Medulla oblongata (tissue), 1 donor: ENCODE measurements around the gene NLRC3.
A peak's percentile ranks its signal among the peaks of the same experiment; 100 is the strongest.
"Not testable (repeated sequence)": the region's sequence is repeated elsewhere in the genome, so short reads cannot be mapped to it uniquely, and the experiment has no call there.

Experiments
- DNase-seq: peaks from one replicate; pipeline ENCODE4 v3.0.0-alpha.2; 2015; ENCODE audit errors: extremely low spot score

Gene NLRC3, protein sequence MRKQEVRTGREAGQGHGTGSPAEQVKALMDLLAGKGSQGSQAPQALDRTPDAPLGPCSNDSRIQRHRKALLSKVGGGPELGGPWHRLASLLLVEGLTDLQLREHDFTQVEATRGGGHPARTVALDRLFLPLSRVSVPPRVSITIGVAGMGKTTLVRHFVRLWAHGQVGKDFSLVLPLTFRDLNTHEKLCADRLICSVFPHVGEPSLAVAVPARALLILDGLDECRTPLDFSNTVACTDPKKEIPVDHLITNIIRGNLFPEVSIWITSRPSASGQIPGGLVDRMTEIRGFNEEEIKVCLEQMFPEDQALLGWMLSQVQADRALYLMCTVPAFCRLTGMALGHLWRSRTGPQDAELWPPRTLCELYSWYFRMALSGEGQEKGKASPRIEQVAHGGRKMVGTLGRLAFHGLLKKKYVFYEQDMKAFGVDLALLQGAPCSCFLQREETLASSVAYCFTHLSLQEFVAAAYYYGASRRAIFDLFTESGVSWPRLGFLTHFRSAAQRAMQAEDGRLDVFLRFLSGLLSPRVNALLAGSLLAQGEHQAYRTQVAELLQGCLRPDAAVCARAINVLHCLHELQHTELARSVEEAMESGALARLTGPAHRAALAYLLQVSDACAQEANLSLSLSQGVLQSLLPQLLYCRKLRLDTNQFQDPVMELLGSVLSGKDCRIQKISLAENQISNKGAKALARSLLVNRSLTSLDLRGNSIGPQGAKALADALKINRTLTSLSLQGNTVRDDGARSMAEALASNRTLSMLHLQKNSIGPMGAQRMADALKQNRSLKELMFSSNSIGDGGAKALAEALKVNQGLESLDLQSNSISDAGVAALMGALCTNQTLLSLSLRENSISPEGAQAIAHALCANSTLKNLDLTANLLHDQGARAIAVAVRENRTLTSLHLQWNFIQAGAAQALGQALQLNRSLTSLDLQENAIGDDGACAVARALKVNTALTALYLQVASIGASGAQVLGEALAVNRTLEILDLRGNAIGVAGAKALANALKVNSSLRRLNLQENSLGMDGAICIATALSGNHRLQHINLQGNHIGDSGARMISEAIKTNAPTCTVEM

DNA sequence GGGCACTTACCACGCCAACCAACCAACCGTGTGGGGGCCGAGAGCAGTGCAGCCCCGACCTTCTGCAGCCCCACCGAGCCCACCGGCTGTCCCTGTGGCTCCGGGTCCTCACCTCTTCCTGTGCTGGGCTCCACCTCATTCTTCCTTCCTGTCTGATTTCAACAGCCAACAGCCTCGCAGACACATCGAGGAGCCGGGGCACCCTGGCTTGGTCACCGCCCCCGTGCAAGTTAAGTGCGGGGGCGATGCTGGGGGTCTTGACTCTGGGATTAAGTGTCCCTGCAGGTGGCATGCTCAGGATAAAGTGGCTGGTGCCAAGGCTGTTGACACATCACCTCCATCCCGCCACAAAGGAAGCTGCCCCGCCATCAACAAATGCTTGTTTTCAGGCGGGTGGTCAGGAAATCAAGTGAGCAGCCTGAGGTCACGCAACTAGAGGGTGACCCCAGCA lies at the start of gene NLRC3:
Gene NLRC3 (minus strand): TSS at position 102 of the 451 bp plus-strand sequence. CDS start 12,367 bp downstream, outside the sequence.
- DNase-seq: no peak

DNA sequence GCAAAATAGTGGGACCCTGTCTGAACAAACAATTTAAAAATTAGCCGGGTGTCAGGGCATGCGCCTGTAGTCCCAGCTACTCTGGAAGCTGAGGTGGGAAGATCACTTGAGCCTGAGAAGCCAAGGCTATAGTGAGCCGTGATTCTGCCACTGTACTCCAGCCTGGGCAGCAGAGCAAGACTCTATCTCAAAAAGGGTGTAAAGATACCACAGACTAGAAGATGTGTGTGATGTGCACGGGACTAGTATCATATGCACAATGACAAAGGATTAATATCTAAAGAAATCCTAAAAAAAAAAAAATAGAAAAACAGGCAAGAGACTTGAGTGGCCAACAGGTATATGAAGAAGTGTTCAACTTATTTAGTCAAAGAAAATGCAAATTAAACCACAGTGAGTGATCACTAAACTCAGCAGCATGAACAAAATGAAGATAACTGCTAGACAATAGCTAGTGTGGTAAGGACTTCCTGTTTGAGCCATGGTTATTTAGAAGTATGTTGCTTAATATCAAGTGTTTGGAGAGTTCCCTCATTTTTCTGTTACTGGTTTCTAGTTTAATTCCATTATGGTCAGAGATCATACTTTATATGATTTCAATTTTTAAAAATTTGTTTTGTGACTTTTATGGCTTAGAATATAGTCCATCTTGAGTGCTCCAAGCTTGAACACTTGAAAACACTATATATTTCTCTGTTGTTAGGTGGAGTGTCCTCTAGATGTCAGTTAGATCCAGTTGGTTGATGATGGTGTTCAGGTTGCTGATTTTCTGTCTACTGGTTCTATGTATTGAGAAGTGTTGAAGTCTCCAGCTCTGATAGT lies 48.9 kb upstream of the NLRC3 start:
- DNase-seq: no peak

DNA sequence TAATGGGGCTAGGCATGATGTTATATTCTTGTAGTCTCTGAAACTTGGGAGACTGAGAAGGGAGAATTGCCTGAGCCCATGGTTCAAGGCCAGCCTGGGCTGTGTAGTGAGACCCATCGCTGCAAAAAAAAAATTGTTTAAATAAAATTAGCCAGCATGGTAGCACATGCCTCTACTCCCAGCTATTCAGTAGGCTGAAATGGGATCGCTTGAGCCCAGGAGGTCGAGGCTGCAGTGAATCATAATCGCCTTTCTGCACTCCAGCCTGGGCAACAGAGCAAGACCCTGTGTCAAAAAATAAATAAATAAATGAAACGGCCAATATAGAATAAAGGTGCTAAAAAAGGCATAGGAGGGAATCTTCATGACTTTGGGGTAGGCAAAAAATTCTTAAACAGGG lies 48.1 kb upstream of the NLRC3 start:
- no peak for DNase-seq

DNA sequence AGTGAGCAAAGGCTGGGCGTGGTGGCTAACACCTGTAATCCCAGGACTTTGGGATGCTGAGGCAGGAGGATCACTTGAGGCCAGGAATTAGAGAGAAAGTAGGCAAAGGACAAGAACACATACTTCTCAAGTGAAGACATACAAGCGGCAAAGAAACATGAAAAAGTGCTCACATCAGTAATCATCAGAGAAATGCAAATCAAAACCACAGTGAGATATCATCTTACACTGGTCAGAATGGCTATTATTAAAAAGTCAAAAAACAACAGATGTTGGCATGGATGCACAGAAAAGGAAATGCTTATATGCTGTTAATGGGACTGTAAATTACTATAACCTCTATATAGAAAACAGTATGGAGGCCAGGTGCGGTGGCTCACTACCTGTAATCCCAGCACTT lies 46.4 kb upstream of the NLRC3 start:
- DNase-seq: no peak

DNA sequence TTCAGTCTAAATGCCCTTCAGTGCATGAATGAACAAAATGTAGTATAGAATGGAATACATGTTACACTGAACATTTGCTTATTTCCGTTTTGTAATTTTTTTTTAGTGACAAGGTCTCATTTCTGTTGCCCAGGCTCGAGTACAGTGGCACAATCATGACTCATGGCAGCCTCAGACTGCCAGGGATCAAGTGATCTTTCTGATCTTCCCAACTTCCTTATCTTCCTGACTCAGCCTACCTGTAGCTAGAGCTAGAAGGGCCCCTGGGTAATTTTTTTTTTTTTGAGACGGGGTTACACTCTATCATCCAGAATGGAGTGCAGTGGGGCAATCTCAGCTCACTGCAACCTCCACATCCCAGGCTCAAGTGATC lies 41.6 kb upstream of the NLRC3 start:
- no peak for DNase-seq

DNA sequence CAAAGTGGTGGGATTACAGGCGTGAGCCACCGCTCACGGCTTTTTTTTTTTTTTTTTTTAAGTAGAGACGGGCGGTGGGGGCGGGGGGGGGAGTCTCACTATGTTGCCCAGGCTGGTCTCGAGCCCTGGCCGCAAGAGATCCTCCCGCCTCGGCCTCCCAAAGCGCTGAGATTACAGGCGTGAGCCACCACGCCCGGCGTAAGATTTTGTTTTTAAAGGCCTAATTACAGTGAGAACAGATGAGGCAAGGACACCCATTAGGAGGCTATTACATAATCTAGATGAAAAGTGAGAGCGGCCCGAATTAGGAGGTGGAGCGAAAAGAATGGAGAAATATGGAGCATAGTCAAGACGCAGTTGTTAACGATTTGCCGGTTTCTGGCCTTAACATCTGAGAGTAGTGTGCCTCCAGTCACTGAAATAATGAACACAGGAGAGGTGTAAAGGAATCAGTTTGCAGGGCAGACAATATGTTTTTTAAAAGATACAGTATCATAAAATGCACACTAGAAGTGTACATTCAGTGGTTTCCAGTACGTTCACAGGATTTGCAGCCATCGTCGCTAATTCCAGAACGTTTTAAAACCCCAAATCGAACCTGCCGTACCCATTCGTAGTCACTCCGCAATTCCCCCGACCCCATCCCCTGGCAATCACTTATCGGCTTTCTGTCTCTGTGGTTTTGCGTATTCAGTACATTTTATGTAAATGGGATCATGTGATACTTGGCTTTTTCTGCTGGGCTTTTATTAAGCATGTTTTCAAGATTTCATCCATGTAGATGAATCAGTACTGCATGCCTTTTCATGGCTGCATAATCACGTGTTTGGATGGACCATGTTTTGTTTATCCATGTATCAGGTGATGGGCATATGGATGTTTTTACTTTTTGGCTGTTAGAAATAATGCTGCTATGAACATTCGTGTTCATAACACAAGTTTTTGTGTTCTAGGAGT lies 35.6 kb upstream of the NLRC3 start:
- no peak for DNase-seq

DNA sequence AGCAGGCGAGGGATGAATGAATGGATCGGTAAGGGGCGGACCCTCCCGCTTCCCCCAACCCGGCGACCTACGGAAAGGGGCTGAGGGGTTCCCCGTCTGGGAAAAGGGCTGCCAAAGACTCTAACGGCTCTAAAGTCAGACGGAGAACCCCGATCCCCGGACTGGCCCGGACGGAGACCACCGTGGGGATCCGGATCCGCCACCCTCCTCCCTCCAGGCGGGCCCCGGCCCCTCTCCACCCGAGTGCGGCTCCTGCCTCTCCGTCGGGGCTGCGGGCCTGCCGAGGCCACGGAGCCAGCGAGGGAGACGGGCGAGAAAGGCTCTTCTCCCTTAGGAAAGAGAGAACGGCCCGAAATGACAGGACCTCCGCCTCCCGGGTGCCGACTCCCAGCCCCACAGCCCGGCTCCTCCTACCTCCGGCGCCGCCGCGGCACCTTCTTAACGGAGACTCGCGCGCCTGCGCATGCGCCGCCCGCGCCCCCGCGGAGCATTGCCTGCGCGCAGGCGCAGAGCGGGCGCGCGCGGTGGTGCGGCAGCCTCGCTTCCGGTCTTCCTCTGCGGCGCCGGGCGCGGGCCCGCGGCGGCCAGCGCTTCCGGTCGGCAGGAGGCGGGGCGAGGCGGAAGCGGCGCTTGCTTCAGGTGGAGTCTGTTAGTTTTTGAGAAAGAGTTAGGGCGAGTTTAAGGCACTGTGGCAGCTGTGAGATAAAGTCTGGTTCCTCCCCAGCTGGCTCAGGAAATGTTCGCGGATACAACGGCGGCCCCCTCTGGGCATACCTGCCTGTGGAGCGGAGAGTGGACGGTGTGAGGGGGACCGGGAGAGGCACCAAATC lies 34.2 kb upstream of the NLRC3 start, which contains the start of gene SLX4:
Gene SLX4 (minus strand): TSS at position 461 of the 830 bp plus-strand sequence. CDS start 2,642 bp downstream, outside the sequence.
- DNase-seq: peak; percentile 92

DNA sequence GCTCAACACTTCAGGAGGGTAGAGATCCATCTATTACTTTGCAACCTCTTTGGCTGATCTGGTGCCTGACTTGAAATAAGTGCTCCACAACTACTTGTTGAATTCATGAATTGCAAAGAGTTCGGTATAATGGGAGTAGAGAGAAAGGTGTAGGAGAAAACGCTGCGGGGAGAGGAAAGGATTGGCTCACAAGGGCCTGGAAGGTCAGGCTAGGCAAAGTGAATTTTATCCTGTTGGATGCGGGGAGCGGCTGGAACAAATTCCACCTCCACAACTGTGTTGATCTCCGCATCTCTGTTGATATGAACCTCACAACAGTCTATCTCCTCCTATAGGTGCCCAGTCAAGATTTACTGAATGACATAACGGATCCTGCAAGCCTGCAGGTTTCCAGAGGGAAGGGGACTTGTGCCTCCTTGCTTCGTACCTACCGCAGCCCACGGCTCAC lies 33.5 kb upstream of the NLRC3 start:
- DNase-seq: peak; percentile 3

DNA sequence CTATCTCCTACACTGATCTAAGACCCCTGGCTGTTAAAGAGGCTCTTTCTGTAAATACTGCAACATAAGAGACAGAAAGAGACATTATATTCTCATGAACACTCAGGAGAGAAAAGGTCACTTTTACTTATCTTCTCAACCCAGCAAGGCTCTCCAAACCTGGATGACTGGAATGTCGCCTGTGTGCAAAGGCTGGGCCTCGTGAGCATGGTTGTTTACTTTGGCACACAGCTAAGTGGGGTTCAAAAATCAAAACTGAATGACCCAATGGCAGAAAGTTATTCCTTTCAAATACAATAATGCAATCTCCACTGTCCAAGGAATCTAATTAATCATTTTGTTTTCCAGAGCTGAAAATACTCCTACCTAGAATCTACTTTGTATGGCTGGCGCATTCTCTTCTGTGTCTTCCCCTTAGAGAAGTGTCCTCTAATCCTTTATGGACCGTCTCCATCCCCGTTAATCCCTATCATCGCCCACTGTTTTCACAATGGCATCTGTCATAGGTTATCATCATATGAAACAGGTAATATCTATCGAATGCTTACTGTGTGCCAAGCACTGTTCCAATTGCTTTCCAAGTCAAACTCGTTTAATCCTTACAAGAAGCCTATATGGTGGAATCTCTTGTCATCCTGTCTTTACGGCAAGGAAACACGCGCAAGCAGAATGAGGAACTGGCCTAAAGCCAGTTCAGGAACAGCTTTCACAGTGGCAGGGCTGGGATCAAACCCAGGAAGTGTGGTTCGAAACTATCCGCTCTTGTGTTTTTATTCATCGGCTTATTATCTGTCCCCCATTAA lies 32.9 kb upstream of the NLRC3 start:
- peak; percentile 17 for DNase-seq

DNA sequence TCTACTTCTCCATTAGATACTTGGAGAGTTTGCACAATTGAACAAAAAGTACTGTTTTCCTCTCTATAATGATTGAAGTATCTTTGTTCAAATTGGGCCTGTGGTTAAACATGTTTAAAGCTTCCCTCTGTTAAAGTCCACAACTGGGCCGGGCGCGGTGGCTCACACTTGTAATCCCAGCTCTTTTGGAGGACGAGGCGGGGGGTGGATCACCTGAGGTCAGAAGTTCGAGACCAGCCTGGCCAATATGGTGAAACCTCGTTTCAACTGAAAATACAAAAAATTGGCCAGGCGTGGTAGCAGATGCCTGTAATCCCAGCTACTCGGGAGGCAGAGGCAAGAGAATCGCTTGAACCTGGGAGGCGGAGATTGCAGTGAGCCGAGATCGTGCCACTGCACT lies 31.8 kb upstream of the NLRC3 start:
- not testable (repeated sequence) for DNase-seq

DNA sequence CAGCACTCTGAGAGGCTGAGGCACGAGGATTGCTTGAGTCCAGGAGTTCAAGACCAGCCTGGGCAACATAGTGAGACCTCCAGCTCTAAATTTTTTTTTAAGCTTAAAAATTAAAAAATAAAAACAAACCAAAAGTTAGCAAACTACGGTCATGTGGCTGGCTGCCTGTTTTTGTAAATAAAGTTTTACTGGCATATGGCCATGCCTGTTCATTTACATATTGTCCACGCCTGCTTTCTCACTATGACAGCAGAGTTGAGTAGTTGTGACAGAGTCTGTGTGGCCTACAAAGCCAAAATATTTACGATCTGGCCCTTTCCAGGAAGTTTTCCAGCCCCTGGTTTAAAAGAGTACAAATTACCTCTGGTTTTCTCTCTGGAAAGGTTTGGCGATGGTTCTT lies 30.9 kb upstream of the NLRC3 start:
- DNase-seq: no peak

DNA sequence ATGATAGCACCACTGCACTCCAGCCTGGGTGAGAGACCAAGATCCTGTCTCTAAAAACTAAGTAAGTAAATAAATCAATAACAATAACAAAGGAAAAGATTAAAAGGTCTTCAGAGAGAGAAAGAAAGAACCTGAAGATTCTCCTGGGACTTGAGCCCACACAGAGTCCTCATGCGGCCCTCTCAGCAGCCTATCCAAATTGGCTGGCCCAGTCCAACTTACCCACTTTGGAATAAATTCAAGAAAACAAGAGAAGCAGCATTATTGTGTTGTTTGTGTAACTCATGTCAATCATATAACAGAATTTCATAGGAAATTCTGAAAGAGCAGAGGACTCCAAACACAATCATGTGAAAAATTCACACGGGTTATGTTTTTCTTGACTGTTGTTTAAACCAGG lies 30.4 kb upstream of the NLRC3 start:
- DNase-seq: no peak

DNA sequence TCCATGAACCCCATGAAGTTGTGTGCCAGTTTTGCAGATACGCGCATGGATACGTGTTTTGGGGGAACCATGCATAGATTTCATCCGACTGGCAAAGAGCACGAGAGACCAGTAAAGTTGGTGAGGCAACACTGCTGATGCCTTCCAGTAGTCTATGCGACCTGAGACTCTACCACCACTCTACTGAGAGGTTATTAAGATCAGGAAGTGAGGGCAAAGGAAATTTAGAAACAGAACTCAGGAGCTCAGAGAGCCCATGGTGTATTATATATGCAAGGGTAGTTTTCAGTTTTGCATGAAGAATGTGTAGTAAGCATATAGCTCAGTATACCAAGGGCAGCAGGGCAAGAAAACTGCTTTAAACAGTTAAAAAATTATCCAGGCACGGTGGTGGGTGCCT lies 30.0 kb upstream of the NLRC3 start:
- no peak for DNase-seq

DNA sequence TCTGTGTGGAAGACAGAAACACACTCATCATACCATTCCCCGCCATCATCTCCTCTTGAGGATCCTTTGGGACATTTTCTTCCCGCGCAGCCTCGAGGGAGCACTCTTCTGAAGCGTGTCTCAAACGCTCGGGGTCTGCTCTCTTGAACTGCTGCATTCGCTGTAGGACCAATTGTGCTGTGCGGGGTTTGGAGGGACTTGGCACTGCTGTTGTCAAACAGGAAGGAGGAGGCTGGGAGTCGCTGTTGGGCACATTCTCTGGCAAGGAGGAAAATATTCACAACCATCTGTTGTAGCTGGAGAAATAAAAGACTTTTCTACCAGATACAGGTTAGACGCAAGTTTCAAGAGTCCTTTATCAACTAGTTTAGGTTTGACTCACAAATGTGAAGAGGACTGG lies 29.2 kb upstream of the NLRC3 start:
- DNase-seq: no peak

DNA sequence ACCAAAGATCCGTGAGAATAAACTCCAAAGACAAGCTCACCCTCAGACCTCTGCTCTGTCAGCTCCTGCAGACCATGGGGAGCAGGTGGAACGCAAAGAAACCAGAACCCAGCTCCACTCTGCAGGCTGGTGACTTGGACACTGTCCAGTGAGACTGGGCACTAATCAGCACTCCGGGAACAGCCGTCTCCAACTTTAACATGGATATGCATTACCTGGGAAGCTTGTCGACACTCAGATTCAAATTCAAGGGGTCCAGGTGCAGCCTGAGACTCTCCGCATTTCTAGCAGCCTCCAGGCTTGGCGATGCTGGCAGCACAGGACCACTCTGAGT lies 25.1 kb upstream of the NLRC3 start:
- DNase-seq: no peak

DNA sequence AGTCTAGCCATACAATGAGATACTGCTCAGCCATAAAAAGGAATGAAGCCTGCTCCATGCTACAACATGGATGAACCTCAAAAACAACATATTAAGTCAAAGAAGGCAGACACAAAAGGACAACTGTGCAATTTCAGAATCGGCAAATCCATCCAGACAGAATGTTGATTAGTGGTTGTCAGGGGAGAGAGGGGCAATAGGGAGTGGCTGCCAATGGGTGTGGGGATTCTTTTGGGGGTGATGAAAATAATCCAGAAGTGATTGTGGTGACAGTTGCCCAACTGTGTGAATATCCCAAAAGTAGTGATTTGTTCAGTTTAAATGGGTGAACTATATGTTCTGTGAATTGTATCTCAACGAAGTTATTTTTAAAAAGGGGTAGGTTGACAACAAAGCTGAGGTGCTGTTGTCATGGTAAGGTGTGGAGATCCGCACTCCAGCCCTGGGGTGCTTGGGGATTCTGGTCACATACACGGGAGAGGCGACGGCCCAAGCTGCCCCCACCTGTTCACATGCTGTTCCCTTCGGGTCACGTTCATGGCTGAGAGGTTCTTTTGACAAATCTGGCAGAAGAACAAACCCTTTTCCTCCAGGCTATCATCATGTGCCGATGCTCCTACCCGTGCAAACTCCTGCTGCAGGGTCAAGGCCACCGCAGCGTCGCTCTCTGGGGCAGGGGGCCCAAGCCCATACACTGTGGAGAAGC lies 24.6 kb upstream of the NLRC3 start:
- DNase-seq: no peak

DNA sequence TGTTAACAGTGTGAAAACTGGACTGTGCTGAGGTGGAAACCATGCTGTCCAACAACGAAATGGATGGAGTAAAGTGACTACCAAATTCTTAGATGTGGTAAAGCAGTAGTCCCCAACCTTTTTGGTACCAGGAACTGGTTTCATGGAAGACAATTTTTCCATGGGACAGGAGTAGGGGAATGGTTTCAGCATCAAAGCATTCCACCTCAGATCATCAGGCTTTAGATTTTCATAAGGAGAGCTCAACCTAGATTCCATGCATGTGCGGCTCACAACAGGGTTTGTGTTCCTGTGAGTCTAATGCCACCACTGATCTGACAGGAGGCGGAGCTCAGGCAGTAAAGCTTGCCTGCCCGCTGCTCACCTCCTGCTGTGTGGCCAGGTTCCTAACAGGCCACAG lies 22.7 kb upstream of the NLRC3 start:
- no peak for DNase-seq

DNA sequence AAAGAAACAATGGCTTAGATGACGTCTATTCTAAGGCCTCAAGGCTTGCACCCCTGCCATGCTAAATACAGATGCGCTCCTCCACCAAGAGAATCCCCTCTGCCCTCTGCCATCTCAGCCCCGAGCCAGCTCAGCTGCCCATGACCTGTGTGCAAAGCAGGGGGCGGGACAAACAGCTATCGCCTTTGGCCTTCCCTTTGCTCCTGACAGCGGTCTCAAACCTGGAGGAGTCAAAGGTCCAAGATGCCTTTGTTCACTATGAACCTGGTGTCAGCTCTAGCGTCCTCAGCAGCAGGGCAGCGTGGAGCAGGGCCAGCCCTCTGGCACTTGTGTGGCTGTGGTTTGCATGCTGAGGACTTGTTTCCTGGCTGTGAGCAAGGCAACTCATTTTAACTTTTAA lies 21.9 kb upstream of the NLRC3 start:
- no peak for DNase-seq
